HCT116 (cell line): Measurements from ENCODE around the gene CPSF7. TPM values are rescaled to one million over a fixed set of nuclear protein-coding genes. Genes with fewer than 3 reads are reported as not detected.

Source experiments
- ATAC-seq: fragments of 200-7000 bp; cut with Tn5 transposase; 2 replicates; pipeline ENCODE4 v1.9.1; 2020; ENCODE audit warnings: mild to moderate bottlenecking, moderate library complexity
- BruUV-seq: library from RNA; stranded (reverse); fragments of 400-500 nt; replicated peaks from 2 replicates; lab custom pipeline; 2021; lab: Mats Ljungman, UMichigan
- CTCF ChIA-PET: fragments of 300-600 bp; sonication (Branson Sonifier 250); formaldehyde crosslinking; loops from one replicate; lab custom pipeline; 2021; ENCODE audit warnings: antibody characterized with exemption; lab: Charles Lee
- POLR2A ChIA-PET: fragments of 300-600, 350-600 bp; sonication (Branson Sonifier 250); formaldehyde crosslinking; loops from one replicate; lab custom pipeline; 2021; ENCODE audit warnings: antibody characterized with exemption; lab: Charles Lee
- RAD21 ChIA-PET, 2 experiments: fragments of 300-600 bp; sonication (Branson Sonifier 250); formaldehyde crosslinking; loops; one replicate each; lab custom pipeline; 2023; ENCODE audit warnings: low total read pairs in 2 of 2; ENCODE audit not compliant: uncharacterized antibody in 2 of 2, unreplicated experiment in 2 of 2, low non-redundant PET in 1 of 2; lab: Charles Lee
- DNase-seq: peaks from one replicate; pipeline ENCODE4 v3.0.0-alpha.2; 2010; ENCODE audit warnings: low read depth, low spot score
- H2AFZ ChIP-seq: fragments of 200-600 bp; shearing (Covaris generic), sonication (generic); 2 replicates; pipeline ENCODE4 v1.6.1; 2017; ENCODE audit warnings: low read depth, mixed run types, mixed read lengths, antibody characterized with exemption, low read length; ENCODE audit not compliant: poor library complexity, severe bottlenecking
- H3K27ac ChIP-seq: 2 replicates; pipeline ENCODE4 v1.5.1; 2012; ENCODE audit warnings: low read depth, low read length
- H3K27me3 ChIP-seq: fragments of 200-600 bp; sonication (generic); 2 replicates; pipeline ENCODE4 v1.6.1; 2016; ENCODE audit warnings: mixed run types, low read length, mixed read lengths; ENCODE audit not compliant: insufficient read depth
- H3K36me3 ChIP-seq, 2 experiments: fragments of 200-500 bp in 1 of 2; fragments of 200-600 bp in 1 of 2; sonication (Bioruptor generic) in 1 of 2; sonication (generic) in 1 of 2; 2 replicates each; pipeline versions ENCODE4 v1.5.1 to v1.6.1; 2014 to 2016; ENCODE audit warnings: low read length in 2 of 2, inconsistent platforms in 1 of 2, mixed read lengths in 1 of 2, mixed run types in 1 of 2; ENCODE audit not compliant: insufficient read depth in 2 of 2, control insufficient read depth in 1 of 2
- H3K4me1 ChIP-seq, 2 experiments: fragments of 200-600 bp in 1 of 2; sonication (generic) in 1 of 2; 2 replicates each; pipeline versions ENCODE4 v1.5.1 to v1.6.1; 2012 to 2017; ENCODE audit warnings: low read length in 2 of 2, inconsistent platforms in 1 of 2, mild to moderate bottlenecking in 1 of 2, mixed read lengths in 1 of 2, mixed run types in 1 of 2, moderate library complexity in 1 of 2; ENCODE audit not compliant: insufficient read depth in 2 of 2, control insufficient read depth in 1 of 2
- H3K4me2 ChIP-seq: fragments of 200-600 bp; sonication (generic); 2 replicates; pipeline ENCODE4 v1.6.1; 2017; ENCODE audit warnings: mixed run types, low read length, mixed read lengths
- H3K4me3 ChIP-seq, 2 experiments: fragments of 200-600 bp in 1 of 2; sonication (generic) in 1 of 2; replicated peaks in 1 of 2; 2 replicates each; pipeline ENCODE4 v1.5.1; 2011 to 2016; ENCODE audit warnings: low read length in 2 of 2, control low read depth in 1 of 2, low read depth in 1 of 2, mild to moderate bottlenecking in 1 of 2, mixed read lengths in 1 of 2, mixed run types in 1 of 2
- H3K79me2 ChIP-seq: fragments of 200-600 bp; sonication (generic); 2 replicates; pipeline ENCODE4 v1.6.1; 2017; ENCODE audit warnings: mild to moderate bottlenecking, mixed run types, low read length, moderate library complexity, mixed read lengths; ENCODE audit not compliant: insufficient read depth
- H3K9ac ChIP-seq: fragments of 200-600 bp; sonication (generic); 2 replicates; pipeline ENCODE4 v1.6.1; 2016; ENCODE audit warnings: low read length, mixed read lengths
- H3K9me2 ChIP-seq: fragments of 200-600 bp; sonication (generic), shearing (Covaris generic); 2 replicates; pipeline ENCODE4 v1.6.1; 2017; ENCODE audit warnings: mixed run types, mild to moderate bottlenecking, moderate library complexity; ENCODE audit not compliant: insufficient read depth
- H3K9me3 ChIP-seq, 2 experiments: fragments of 200-500 bp in 1 of 2; fragments of 200-600 bp in 1 of 2; sonication (Bioruptor generic) in 1 of 2; sonication (generic) in 1 of 2; 2 replicates each; pipeline ENCODE4 v1.6.1; 2014 to 2017; ENCODE audit warnings: low read length in 2 of 2, mixed read lengths in 2 of 2, inconsistent platforms in 1 of 2, low read depth in 1 of 2, mild to moderate bottlenecking in 1 of 2, mixed run types in 1 of 2, moderate library complexity in 1 of 2; ENCODE audit not compliant: control insufficient read depth in 1 of 2, insufficient read depth in 1 of 2
- H4K20me1 ChIP-seq: fragments of 200-600 bp; sonication (generic), shearing (Covaris generic); 2 replicates; pipeline ENCODE4 v1.6.1; 2017; ENCODE audit warnings: mixed run types, mild to moderate bottlenecking, moderate library complexity; ENCODE audit not compliant: insufficient read depth
- CEBPB ChIP-seq: IDR thresholded peaks from 2 replicates; pipeline ENCODE4 v1.6.1; 2012; ENCODE audit warnings: low read depth
- CTCF ChIP-seq, 3 experiments: fragments of 200-600 bp in 1 of 3; sonication (generic) in 1 of 3; IDR thresholded peaks in 2 of 3; conservative IDR thresholded peaks in 1 of 3; 2 replicates each; pipeline ENCODE4 v1.5.1; 2012 to 2017; ENCODE audit warnings: low read depth in 2 of 3, low read length in 2 of 3, antibody characterized with exemption in 1 of 3, borderline replicate concordance in 1 of 3, control low read depth in 1 of 3, mild to moderate bottlenecking in 1 of 3, mixed read lengths in 1 of 3, mixed run types in 1 of 3, moderate library complexity in 1 of 3; ENCODE audit not compliant: insufficient read depth in 1 of 3
- EGR1 ChIP-seq: IDR thresholded peaks from 2 replicates; pipeline ENCODE4 v1.6.1; 2012; ENCODE audit warnings: low read depth
- ELF1 ChIP-seq: IDR thresholded peaks from 2 replicates; pipeline ENCODE4 v1.6.1; 2012; ENCODE audit warnings: low read depth, borderline replicate concordance
- EZH2 ChIP-seq: fragments of 200-600 bp; sonication (generic); IDR thresholded peaks from 2 replicates; pipeline ENCODE4 v1.6.1; 2017; ENCODE audit warnings: antibody characterized with exemption, mixed run types
- EZH2phosphoT487 ChIP-seq: fragments of 200-600 bp; IDR thresholded peaks from 2 replicates; pipeline ENCODE4 v1.6.1; 2018; ENCODE audit warnings: antibody characterized with exemption, borderline replicate concordance
- FOSL1 ChIP-seq: IDR thresholded peaks from 2 replicates; pipeline ENCODE4 v1.6.1; 2012; ENCODE audit warnings: low read depth
- JUND ChIP-seq: IDR thresholded peaks from 2 replicates; pipeline ENCODE4 v1.6.1; 2012
- MAX ChIP-seq: IDR thresholded peaks from 2 replicates; pipeline ENCODE4 v1.6.1; 2012
- POLR2A ChIP-seq: IDR thresholded peaks from 2 replicates; pipeline ENCODE4 v1.7.0; 2011; ENCODE audit warnings: borderline replicate concordance; ENCODE audit not compliant: insufficient read depth, insufficient read length; ENCODE audit errors: extremely low read depth
- POLR2AphosphoS5 ChIP-seq: IDR thresholded peaks from 2 replicates; pipeline ENCODE4 v1.6.1; 2011; ENCODE audit warnings: mild to moderate bottlenecking, low read depth, low read length, moderate library complexity
- SP1 ChIP-seq: IDR thresholded peaks from 2 replicates; pipeline ENCODE4 v1.6.1; 2012; ENCODE audit warnings: low read depth
- SRF ChIP-seq: IDR thresholded peaks from 2 replicates; pipeline ENCODE4 v1.6.1; 2012; ENCODE audit warnings: low read depth
- TCF7L2 ChIP-seq: IDR thresholded peaks from 2 replicates; pipeline ENCODE4 v1.7.0; 2011; ENCODE audit warnings: borderline replicate concordance, inconsistent platforms; ENCODE audit not compliant: insufficient read depth, insufficient read length; ENCODE audit errors: extremely low read depth
- YY1 ChIP-seq: IDR thresholded peaks from 2 replicates; pipeline ENCODE4 v1.6.1; 2011; ENCODE audit warnings: low read length, low read depth, moderate library complexity, mild to moderate bottlenecking; ENCODE audit not compliant: insufficient replicate concordance; ENCODE audit errors: extremely low read depth
- ZFX ChIP-seq: fragments of 450-650 bp; IDR thresholded peaks from 2 replicates; pipeline ENCODE4 v1.6.1; 2017
- ZNF274 ChIP-seq: fragments of 200-500 bp; sonication (Bioruptor generic); IDR thresholded peaks from 2 replicates; pipeline ENCODE4 v1.6.1; 2014; ENCODE audit warnings: mild to moderate bottlenecking, low read depth, low read length, inconsistent platforms
- intact Hi-C: fragments of 100-400 bp; cut with micrococcal nuclease; formaldehyde crosslinking; loops from 2 replicates; pipeline ENCODE4 v1.10.0; 2022
- total RNA-seq: library from RNA; stranded (reverse); gene quantifications from one replicate; pipeline ENCODE4 v1.2.1, GENCODE V29; 2021; ENCODE audit not compliant: unreplicated experiment
- TF ChIP-seq, protein P1 (sequence below): IDR thresholded peaks from 2 replicates; pipeline ENCODE4 v1.6.1; 2011; ENCODE audit warnings: mild to moderate bottlenecking, low read length, moderate library complexity; ENCODE audit not compliant: insufficient replicate concordance; ENCODE audit errors: extremely low read depth
- TF ChIP-seq, protein P2 (sequence below): IDR thresholded peaks from 2 replicates; pipeline ENCODE4 v1.6.1; 2012
- TF ChIP-seq, protein P3 (sequence below): IDR thresholded peaks from 2 replicates; pipeline ENCODE4 v1.6.1; 2012; ENCODE audit warnings: low read depth

The CPSF7 gene
- total RNA-seq, 1 experiment from 2014 or later, result 110 TPM

DNA sequence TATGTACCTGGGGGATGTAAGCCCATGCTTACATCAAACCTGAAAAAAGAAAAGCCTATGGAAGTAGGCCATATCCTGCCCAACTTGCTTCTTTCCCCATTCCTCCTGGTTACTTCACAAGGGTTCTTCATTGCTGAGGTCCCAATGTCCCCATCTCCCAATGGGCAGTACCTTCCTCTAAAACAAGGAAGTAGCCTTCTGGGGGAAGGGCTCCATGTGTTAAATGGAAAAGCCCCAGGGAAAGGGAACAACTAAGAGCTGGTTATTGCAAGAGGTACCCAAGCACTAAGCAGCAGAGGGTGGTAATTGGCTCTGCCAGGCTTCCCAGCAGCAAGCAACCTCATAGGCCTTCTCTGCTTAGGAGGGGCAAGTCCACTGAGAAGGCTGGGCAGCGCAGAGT, 26.1 kb downstream of the CPSF7 start:
- Histone ChIP-seq H3K27me3 (no peaks in the 10 kb centered on the region), H3K9me3 (no peaks in the 10 kb centered on the region), H2AFZ (no peak overlapping the region), H3K36me3 (peaks cover 43 to 53% of the 10 kb centered on the region in 2 experiments; a peak in 3 of 4 replicates), H3K27ac (no peak overlapping the region), H3K4me2 (no peak overlapping the region), H3K4me1 (no peaks in the 10 kb centered on the region), H3K79me2 (peaks cover 20% of the 10 kb centered on the region), H3K9me2 (no peaks in the 10 kb centered on the region), H3K4me3 (no peak overlapping the region), H3K9ac (no peak overlapping the region), H4K20me1 (peaks cover 8% of the 10 kb centered on the region; the same call in 1 of the 2 replicates)
- BruUV-seq, result no TSS peak
- ChIA-PET POLR2A (no interaction called here), RAD21 (no interaction called here), CTCF (no interaction called here)
- TF ChIP-seq EZH2 (no peak), SP1 (no peak), POLR2A (no peak), ZNF274 (no peak), YY1 (no peak), ZFX (no peak), EGR1 (no peak), FOSL1 (no peak), TCF7L2 (no peak), CEBPB (no peak), MAX (no peak), JUND (no peak), ELF1 (no peak), CTCF (IDR thresholded peaks at IDR 0.05 in 2 of 3, conservative IDR thresholded peaks at IDR 0.05 in 1 of 3; ENCODE audit: borderline replicate concordance in 1 of 3, insufficient read depth in 1 of 3, low read depth in 2 of 3, low read length in 2 of 3) (no peak), POLR2AphosphoS5 (no peak), EZH2phosphoT487 (no peak), SRF (no peak)
- TF ChIP-seq, protein P1, sequence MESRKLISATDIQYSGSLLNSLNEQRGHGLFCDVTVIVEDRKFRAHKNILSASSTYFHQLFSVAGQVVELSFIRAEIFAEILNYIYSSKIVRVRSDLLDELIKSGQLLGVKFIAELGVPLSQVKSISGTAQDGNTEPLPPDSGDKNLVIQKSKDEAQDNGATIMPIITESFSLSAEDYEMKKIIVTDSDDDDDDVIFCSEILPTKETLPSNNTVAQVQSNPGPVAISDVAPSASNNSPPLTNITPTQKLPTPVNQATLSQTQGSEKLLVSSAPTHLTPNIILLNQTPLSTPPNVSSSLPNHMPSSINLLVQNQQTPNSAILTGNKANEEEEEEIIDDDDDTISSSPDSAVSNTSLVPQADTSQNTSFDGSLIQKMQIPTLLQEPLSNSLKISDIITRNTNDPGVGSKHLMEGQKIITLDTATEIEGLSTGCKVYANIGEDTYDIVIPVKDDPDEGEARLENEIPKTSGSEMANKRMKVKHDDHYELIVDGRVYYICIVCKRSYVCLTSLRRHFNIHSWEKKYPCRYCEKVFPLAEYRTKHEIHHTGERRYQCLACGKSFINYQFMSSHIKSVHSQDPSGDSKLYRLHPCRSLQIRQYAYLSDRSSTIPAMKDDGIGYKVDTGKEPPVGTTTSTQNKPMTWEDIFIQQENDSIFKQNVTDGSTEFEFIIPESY, result no peak
- TF ChIP-seq, protein P2, sequence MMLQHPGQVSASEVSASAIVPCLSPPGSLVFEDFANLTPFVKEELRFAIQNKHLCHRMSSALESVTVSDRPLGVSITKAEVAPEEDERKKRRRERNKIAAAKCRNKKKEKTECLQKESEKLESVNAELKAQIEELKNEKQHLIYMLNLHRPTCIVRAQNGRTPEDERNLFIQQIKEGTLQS, result no peak
- TF ChIP-seq, protein P3, sequence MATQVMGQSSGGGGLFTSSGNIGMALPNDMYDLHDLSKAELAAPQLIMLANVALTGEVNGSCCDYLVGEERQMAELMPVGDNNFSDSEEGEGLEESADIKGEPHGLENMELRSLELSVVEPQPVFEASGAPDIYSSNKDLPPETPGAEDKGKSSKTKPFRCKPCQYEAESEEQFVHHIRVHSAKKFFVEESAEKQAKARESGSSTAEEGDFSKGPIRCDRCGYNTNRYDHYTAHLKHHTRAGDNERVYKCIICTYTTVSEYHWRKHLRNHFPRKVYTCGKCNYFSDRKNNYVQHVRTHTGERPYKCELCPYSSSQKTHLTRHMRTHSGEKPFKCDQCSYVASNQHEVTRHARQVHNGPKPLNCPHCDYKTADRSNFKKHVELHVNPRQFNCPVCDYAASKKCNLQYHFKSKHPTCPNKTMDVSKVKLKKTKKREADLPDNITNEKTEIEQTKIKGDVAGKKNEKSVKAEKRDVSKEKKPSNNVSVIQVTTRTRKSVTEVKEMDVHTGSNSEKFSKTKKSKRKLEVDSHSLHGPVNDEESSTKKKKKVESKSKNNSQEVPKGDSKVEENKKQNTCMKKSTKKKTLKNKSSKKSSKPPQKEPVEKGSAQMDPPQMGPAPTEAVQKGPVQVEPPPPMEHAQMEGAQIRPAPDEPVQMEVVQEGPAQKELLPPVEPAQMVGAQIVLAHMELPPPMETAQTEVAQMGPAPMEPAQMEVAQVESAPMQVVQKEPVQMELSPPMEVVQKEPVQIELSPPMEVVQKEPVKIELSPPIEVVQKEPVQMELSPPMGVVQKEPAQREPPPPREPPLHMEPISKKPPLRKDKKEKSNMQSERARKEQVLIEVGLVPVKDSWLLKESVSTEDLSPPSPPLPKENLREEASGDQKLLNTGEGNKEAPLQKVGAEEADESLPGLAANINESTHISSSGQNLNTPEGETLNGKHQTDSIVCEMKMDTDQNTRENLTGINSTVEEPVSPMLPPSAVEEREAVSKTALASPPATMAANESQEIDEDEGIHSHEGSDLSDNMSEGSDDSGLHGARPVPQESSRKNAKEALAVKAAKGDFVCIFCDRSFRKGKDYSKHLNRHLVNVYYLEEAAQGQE, result no peak
- intact Hi-C loops, result no loop called here
- DNase-seq, result no peak
- no peak for ATAC-seq
